ENCODE data around the gene SHKBP1.

DNA sequence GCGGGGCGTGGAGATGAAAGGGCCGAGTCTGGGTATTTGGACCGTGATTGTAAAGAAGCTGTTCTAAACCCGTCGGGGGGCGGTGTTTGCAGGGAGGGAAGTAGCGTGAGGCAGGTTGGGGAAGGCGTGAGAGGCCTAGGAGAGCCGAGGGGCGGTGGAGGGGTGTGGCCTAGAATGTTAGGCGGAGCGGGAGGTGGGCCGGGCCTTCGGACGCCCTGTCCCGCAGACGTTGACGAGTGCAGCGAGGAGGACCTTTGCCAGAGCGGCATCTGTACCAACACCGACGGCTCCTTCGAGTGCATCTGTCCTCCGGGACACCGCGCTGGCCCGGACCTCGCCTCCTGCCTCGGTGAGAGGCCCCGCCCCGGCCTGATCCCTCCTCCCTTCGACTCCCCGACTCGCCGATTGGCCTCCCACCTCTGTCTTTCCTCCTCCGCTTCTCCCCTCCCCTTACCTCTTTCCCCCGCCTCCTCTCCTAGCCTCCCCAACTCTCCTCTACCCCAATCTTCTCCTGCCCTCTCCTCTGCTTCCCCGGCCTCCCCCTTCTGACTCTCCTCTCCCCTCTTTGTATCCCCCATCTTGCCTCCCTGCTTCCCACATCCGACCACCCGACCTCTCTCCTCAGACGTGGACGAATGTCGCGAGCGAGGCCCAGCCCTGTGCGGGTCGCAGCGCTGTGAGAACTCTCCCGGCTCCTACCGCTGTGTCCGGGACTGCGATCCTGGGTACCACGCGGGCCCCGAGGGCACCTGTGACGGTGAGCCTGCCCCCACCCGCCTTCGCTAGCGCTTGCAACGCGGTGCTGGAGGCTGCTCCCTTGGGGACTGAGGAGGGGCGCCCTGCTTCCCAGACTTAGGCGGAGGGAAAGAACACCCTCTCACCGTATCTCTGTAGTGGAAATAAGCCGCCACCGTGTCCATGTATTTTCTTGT is 37.3 kb downstream of the SHKBP1 start:
- TF ChIP-seq, protein P1, sequence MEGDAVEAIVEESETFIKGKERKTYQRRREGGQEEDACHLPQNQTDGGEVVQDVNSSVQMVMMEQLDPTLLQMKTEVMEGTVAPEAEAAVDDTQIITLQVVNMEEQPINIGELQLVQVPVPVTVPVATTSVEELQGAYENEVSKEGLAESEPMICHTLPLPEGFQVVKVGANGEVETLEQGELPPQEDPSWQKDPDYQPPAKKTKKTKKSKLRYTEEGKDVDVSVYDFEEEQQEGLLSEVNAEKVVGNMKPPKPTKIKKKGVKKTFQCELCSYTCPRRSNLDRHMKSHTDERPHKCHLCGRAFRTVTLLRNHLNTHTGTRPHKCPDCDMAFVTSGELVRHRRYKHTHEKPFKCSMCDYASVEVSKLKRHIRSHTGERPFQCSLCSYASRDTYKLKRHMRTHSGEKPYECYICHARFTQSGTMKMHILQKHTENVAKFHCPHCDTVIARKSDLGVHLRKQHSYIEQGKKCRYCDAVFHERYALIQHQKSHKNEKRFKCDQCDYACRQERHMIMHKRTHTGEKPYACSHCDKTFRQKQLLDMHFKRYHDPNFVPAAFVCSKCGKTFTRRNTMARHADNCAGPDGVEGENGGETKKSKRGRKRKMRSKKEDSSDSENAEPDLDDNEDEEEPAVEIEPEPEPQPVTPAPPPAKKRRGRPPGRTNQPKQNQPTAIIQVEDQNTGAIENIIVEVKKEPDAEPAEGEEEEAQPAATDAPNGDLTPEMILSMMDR (tag by site-specific recombination; IDR thresholded peaks at IDR 0.05): no peak
- TF ChIP-seq, protein P2, sequence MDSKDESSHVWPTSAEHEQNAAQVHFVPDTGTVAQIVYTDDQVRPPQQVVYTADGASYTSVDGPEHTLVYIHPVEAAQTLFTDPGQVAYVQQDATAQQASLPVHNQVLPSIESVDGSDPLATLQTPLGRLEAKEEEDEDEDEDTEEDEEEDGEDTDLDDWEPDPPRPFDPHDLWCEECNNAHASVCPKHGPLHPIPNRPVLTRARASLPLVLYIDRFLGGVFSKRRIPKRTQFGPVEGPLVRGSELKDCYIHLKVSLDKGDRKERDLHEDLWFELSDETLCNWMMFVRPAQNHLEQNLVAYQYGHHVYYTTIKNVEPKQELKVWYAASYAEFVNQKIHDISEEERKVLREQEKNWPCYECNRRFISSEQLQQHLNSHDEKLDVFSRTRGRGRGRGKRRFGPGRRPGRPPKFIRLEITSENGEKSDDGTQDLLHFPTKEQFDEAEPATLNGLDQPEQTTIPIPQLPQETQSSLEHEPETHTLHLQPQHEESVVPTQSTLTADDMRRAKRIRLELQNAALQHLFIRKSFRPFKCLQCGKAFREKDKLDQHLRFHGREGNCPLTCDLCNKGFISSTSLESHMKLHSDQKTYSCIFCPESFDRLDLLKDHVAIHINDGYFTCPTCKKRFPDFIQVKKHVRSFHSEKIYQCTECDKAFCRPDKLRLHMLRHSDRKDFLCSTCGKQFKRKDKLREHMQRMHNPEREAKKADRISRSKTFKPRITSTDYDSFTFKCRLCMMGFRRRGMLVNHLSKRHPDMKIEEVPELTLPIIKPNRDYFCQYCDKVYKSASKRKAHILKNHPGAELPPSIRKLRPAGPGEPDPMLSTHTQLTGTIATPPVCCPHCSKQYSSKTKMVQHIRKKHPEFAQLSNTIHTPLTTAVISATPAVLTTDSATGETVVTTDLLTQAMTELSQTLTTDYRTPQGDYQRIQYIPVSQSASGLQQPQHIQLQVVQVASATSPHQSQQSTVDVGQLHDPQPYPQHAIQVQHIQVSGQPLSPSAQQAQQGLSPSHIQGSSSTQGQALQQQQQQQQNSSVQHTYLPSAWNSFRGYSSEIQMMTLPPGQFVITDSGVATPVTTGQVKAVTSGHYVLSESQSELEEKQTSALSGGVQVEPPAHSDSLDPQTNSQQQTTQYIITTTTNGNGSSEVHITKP (tag by site-specific recombination; IDR thresholded peaks at IDR 0.05): no peak
